Mucosa of descending colon (tissue), 3 donors: Measurements from ENCODE around the gene SEC24D. TPM values are rescaled to one million over a fixed set of nuclear protein-coding genes. Genes with fewer than 3 reads are reported as not detected.

ENCODE experiments used
- ATAC-seq: fragments of 200-7000 bp; cut with Tn5 transposase; one replicate; pipeline ENCODE4 v1.9.1; 2020; ENCODE audit warnings: mild to moderate bottlenecking, moderate library complexity
- DNase-seq, 3 donors: peaks; one replicate each; pipeline ENCODE4 v3.0.0-alpha.2; 2020
- H3K36me3 ChIP-seq: fragments of 200-600 bp; one replicate; pipeline ENCODE4 v1.8.0; 2021; ENCODE audit warnings: low read depth, mild to moderate bottlenecking
- H3K4me1 ChIP-seq: fragments of 200-600 bp; one replicate; pipeline ENCODE4 v1.8.0; 2021; ENCODE audit warnings: low read depth, mild to moderate bottlenecking
- H3K4me3 ChIP-seq: fragments of 200-600 bp; one replicate; pipeline ENCODE4 v1.8.0; 2021; ENCODE audit warnings: mild to moderate bottlenecking
- H3K9me3 ChIP-seq: fragments of 200-600 bp; one replicate; pipeline ENCODE4 v1.8.0; 2021; ENCODE audit warnings: mild to moderate bottlenecking
- CTCF ChIP-seq: fragments of 200-600 bp; IDR thresholded peaks from one replicate; pipeline ENCODE4 v1.8.0; 2022; ENCODE audit warnings: antibody characterized with exemption, mild to moderate bottlenecking
- intact Hi-C, 2 donors: fragments of 100-400 bp; cut with DNase I in 1 of 2; cut with micrococcal nuclease in 1 of 2; formaldehyde crosslinking; loops; one replicate each; pipeline versions ENCODE4 v1.11.0 to v1.11.1; 2022; cut with DNase I, micrococcal nuclease
- total RNA-seq, 3 donors: library from RNA; stranded (reverse); fragmentation: NEBNext Ultra II Directional in 2 of 3; extraction: Animal tissue kit (Norgen Biotek cat#: 25700) in 2 of 3; gene quantifications; one replicate each; pipeline versions ENCODE4 v1.2.1 to v1.2.4, GENCODE V29; 2021 to 2023
- donor health status: DM: no; HTN: no; CAD: no; lungs with moderate emphysema.
- donor health status: DM: no; HTN: no; CAD: no.
- donor health status: DM: no; HTN: yes; CAD: no.

The SEC24D gene
- total RNA-seq, 3 donors from 2014 or later = 22.1 to 55.6 (median 45.3) TPM

- ATAC-seq (no peak), DNase-seq (no peak)
- intact Hi-C loops = no loop called here
- Histone ChIP-seq H3K4me3 (no peak overlapping the region), H3K36me3 (no peaks in the 10 kb centered on the region), H3K9me3 (no peaks in the 10 kb centered on the region), H3K4me1 (peaks cover 5% of the 10 kb centered on the region)
- no peak for TF ChIP-seq CTCF
Measured at GRCh38 chr4:118834070-118834469, 1.9 kb downstream of the SEC24D start.

- ATAC-seq = no peak
- H3K4me3 ChIP-seq = no peak overlapping the region
Measured at GRCh38 chr4:118833192-118833820, 2.6 kb downstream of the SEC24D start.

GRCh38 chr4:118829107-118829506 lies 6.8 kb downstream of the SEC24D start:
- no peak overlapping the region for H3K4me3 ChIP-seq
- ATAC-seq (no peak), DNase-seq (no peak)
- TF ChIP-seq CTCF = no peak
- intact Hi-C loops = no loop called here
- H3K36me3 ChIP-seq = no peaks in the 10 kb centered on the region
- no peaks in the 10 kb centered on the region for H3K9me3 ChIP-seq
- H3K4me1 ChIP-seq = peaks cover 6% of the 10 kb centered on the region

More at GRCh38 chr4:118833192-118833820, 2.6 kb downstream of the SEC24D start:
- TF ChIP-seq CTCF = no peak
- Histone ChIP-seq H3K9me3 (no peaks in the 10 kb centered on the region), H3K4me1 (peaks cover 5% of the 10 kb centered on the region), H3K36me3 (no peaks in the 10 kb centered on the region)
- no peak for DNase-seq
- intact Hi-C loops = no loop called here

- no peaks in the 10 kb centered on the region for H3K9me3 ChIP-seq
- no peak for TF ChIP-seq CTCF
- H3K36me3 ChIP-seq = no peaks in the 10 kb centered on the region
- intact Hi-C loops = no loop called here
- DNase-seq (no peak), ATAC-seq (peak; percentile 49)
- no peak overlapping the region for H3K4me3 ChIP-seq
- H3K4me1 ChIP-seq = peaks cover 15% of the 10 kb centered on the region
Measured at GRCh38 chr4:118826723-118827444, 9.0 kb downstream of the SEC24D start.

- Histone ChIP-seq H3K9me3 (no peaks in the 10 kb centered on the region), H3K4me1 (peaks cover 15% of the 10 kb centered on the region), H3K36me3 (no peaks in the 10 kb centered on the region), H3K4me3 (no peak overlapping the region)
- intact Hi-C loops = no loop called here
- ATAC-seq (no peak), DNase-seq (no peak)
- TF ChIP-seq CTCF = no peak
Measured at GRCh38 chr4:118825799-118826198, 10.1 kb downstream of the SEC24D start.
